COLO829 (cell line): ENCODE measurements around the gene BTG4.

Experiments used
- DNase-seq: peaks from one replicate; pipeline ENCODE4 v3.0.0; 2012; ENCODE audit warnings: low spot score

Gene BTG4

GRCh38 chr11:111537336-111537860 is 25.2 kb upstream of the BTG4 start:
- DNase-seq, result no peak

- DNase-seq, result no peak
These were observed 23.1 kb upstream of the BTG4 start for GRCh38 chr11:111535281-111535680.

GRCh38 chr11:111532365-111532709 is 20.2 kb upstream of the BTG4 start:
- no peak for DNase-seq

DNA sequence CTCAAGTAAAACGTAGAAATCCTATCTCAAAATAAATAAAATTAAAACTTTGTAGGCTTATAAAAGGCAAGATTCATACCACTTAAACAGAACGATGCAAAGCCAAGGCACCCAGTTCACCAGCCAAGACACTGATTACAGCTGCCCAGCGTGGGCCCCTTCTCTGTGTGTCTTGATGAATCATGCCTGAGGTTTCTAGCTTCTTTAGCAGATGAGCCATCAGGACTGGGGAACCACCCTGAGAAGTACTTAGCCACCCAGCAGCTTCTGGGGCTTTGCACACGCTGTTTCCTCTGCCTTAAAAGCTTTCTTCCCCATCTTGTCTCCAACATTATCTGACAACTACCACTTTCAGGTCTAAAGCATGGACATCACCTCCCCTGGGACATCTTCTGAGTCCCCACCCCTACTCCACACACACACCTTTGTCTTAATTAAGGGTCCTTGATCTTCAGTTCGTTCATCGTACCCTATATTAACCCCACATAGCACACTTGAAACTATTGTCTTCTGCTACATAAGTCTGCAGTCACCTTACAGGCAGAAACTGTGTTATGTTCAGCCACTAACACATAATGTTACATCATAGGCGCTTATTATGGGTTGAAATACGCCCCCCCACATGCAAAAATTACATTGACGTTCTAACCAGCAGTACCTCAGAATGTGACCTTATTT is 19.6 kb upstream of the BTG4 start:
- peak; percentile 51 for DNase-seq

- DNase-seq, result peak; percentile 76
These were observed 18.9 kb upstream of the BTG4 start for GRCh38 chr11:111531136-111531535.

- no peak for DNase-seq
These were observed 17.9 kb upstream of the BTG4 start for GRCh38 chr11:111530091-111530490.

DNA sequence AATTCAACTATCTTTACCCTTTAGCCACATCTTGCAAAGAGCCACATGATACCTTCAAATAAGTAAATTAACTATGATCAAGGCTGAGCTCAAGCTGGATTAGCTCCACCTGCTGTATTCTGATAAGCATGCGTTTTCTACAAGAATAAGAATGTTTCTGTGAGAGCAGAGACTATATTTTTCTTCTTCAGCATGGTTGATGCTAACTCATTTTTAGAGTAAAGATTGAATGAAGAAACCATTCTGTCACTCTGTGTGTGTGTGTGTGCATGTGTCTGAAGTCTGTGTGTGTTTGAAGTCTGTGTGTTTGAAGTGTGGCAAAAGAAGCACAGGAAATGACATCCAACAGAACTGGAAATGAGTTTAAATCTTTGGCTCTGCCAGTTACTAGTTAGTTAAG is 16.4 kb upstream of the BTG4 start:
- no peak for DNase-seq

GRCh38 chr11:111527279-111527678 is 15.1 kb upstream of the BTG4 start:
- DNase-seq, result no peak

DNA sequence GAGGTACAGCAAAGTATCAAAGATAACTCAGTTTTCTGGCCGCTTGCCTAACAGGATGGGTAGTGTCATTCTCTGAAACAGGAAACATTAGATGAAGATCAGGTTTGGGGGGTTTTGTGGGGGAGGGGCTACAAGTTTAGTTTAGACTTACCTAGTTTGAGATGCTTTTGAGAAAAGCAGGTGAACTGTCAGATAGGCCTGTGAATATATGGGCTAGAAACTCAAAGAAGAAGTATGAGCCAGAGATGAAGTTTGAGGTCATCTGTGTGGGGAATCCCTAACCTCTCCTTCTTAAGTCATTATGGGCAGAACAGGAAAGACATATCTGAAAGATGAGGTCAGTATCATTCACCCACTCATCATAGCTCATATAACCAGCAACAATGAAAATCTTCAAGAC is 14.3 kb upstream of the BTG4 start:
- no peak for DNase-seq

GRCh38 chr11:111525456-111525855 is 13.3 kb upstream of the BTG4 start:
- DNase-seq, result no peak

DNA sequence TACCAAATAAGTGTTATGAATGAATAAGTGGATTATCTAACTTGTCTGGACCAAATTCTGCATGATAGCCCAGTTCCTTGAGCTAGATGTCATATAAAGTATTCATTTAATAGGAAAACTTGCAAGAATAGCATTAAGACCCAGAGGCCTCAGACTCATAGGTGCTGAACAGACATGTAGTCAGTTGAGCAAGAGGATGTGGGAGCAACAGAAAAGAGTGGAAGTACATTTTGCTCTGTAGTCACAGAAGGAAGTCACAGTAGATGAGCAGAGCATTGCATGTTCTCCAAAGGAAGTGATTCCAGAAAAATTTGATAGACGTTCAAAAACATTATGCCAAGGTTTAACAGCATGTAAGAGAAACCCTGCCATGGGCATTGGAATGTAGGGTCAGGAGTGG is 11.9 kb upstream of the BTG4 start:
- DNase-seq, result no peak

- no peak for DNase-seq
These were observed 11.2 kb upstream of the BTG4 start for GRCh38 chr11:111523343-111523742.

DNA sequence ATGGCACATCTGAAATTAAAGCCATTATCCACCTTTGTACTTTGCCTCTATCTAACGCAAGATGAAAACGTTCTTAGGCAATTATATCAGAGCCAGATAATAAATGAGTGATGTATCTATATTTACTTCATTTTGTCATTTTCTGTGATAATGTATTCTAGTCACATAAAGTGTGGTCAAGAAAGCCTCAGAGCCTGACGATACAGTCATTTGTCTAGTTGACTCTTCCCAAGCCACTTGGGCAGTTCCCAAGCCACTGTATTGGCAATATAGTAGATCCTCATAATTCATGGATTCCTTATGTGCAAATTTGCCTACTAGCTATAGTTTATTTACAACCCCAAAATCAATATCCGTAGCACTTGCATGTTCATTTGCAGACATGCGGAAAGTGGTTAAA is 10.2 kb upstream of the BTG4 start:
- no peak for DNase-seq

DNA sequence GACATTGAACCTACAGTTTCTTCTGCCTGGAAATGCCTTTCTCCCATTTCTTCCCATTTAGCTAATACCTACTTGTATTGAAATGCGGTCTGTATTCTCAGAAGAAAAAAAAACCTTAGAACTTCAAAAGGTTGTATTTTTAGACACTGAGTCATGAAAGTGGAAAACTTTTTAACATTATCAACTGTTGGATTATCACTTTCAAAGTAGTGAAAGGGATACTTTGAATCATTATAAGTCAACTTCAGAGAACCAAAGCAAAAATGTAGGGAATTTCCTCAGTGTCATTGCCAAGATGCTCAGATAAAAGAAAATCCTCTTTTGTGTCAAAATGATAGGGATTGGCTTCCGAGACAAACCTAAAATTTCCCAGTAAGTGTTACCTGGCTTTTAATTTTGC is 8.9 kb upstream of the BTG4 start:
- peak; percentile 42 for DNase-seq

DNA sequence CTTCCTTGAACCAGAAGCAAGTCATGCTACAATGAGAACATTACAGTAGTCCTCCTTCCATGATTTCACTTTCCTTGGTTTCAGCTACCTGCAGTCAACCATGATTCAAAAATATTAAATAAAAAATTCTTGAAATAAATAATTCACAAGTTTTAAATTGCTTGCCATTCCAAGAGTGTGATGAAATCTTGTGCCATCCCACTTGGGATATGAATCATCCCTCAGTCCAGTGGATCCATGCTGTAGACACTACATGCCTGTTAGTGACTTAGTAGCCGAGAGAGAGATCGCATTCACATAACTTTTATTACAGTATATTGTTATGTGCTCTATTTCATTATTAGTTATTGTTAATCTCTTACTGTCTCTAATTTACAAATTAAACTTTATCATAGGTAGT is 8.4 kb upstream of the BTG4 start:
- no peak for DNase-seq

GRCh38 chr11:111518668-111519067 is 6.5 kb upstream of the BTG4 start:
- no peak for DNase-seq

GRCh38 chr11:111515591-111515990 is 3.4 kb upstream of the BTG4 start:
- no peak for DNase-seq

GRCh38 chr11:111514216-111515031 is 2.2 kb upstream of the BTG4 start, which contains the start of gene HOATZ:
Gene HOATZ, plus strand, starts transcription at chr11:111514778. Its CDS starts 7 bp downstream, at chr11:111514785.
- DNase-seq, result no peak

GRCh38 chr11:111513240-111513605 is 1.0 kb upstream of the BTG4 start:
- DNase-seq, result no peak

- DNase-seq, result no peak
These were observed 1.9 kb downstream of the BTG4 start for GRCh38 chr11:111510311-111510710.

DNA sequence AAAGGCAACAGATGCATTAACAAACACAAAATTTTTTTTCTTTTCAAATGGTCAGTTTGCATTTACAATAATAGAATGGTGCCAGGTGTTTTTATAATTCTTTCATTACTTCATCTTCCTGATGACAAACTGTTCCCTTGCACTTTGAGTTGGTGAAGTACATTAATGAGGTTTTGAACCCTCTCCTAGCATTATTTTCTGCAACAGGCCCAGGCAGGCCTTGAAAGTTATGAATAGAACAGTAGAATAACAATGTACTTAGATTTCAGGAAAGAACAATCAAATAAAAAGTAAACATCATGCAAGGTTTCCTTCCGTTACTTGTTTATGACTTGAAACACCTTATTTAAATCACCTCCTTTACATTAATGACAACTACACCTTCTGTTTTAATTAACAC is 9.6 kb downstream of the BTG4 start:
- DNase-seq, result no peak

DNA sequence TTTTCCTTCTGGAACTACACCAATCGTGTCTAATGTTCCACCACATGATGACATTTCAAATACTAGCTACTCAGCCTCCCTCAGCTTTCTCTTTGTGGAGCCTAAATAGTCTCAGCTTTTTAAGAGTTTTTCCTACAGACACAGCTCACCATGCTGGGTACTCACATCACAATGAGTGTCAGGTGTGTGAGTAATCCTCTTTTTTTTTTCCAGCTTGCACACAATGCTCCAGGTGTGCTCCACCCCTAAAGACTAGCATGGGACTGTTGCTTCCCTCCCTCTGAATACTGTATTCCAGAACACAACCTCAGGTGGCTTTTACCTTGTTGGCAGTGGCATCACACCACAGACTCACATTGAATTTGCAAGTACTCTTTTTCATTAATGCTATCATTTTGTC is 11.7 kb downstream of the BTG4 start:
- DNase-seq, result no peak

DNA sequence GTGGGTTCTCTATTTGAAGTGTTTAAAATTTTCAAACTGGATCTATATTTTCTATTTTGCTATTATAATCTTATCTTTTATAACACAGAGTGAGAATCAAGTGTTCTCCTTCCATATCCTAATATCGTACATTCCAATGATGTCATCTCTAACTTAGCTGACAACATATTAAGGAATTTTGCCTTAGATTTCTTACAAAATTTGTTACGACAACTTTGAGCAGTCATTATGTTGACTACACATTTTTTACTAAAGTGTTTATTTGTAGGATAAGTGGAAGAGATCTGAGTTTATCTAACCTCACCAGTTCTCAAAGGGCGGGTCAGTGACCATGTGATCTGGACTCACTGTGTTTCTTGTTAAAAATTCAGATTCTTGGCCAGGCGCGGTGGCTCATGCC is 12.7 kb downstream of the BTG4 start:
- no peak for DNase-seq

- no peak for DNase-seq
These were observed 18.1 kb downstream of the BTG4 start for GRCh38 chr11:111494040-111494439.
